Erythroblast (primary cell): ENCODE results near the gene PDCD6IP.

Experiments used
- DNase-seq, 2 experiments: peaks; one replicate each; lab custom pipeline; 2025; lab: John Stamatoyannopoulos, UW
- GATA1 ChIP-seq: IDR thresholded peaks from 2 replicates; pipeline ENCODE4 v1.6.1; 2011; ENCODE audit warnings: low read depth, mild to moderate bottlenecking, control low read depth, low read length, moderate library complexity
- POLR2A ChIP-seq: IDR thresholded peaks from 2 replicates; pipeline ENCODE4 v1.6.1; 2011; ENCODE audit warnings: mild to moderate bottlenecking, low read length

The PDCD6IP gene

DNA sequence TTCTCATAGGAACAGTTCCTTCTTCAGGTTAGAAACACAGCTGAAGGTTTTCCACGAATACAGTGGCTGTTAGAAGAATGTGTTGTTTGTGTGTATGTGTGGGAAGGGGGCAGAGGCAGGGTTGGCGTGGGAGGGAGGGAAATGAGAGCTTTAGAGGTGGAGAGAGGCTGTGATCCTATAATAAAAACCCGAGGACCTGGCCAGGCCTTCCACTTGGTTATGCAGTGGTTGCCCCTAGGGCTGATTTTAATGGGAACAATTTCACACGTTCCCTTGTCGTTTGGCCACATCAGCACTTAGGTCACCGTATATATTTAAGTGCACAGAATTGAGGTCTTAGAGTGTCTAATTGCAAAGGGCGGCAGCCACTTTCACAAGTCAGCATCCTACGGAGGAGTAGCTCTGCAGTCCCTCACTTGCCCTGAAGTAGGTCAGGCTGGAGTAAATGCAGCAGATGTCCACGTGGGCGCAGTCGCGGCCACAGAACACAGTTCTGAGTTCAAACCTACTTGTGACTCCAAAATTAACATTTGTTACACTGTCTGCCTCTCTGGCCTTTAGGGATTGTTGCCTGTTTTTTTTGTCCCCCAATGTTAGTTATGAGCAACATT is 85.6 kb downstream of the PDCD6IP start:
- no peak for TF ChIP-seq POLR2A
- TF ChIP-seq GATA1: no peak
- peak; percentile 3 to 6 for DNase-seq

GRCh38 chr3:33884701-33885100 is 86.3 kb downstream of the PDCD6IP start:
- TF ChIP-seq POLR2A: no peak
- no peak for TF ChIP-seq GATA1
- DNase-seq: no peak

- TF ChIP-seq GATA1: no peak
- TF ChIP-seq POLR2A: no peak
Observed at GRCh38 chr3:33885496-33885895, 87.1 kb downstream of the PDCD6IP start.

DNA sequence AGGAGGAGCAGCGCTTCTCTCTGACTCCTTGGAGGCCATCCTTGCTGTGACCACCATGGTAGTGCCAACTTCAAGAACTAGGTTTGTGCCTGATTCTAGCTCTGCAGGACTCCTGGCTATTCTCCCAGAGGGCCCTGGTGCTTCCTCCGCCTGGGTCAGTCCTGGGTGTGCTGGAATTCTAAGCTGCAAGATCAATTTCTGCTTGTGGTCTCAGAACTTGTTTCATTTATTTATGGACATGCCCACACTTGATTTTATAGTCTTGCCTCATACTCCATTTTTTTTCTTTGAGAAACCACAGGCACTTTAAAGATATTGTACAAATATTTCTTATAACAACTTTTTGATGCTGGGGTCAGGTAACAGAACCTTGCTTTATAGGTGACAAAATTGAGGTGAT is 87.6 kb downstream of the PDCD6IP start:
- no peak for TF ChIP-seq POLR2A
- TF ChIP-seq GATA1: no peak
- DNase-seq: no peak

More at GRCh38 chr3:33885496-33885895, 87.1 kb downstream of the PDCD6IP start:
- no peak for DNase-seq

DNA sequence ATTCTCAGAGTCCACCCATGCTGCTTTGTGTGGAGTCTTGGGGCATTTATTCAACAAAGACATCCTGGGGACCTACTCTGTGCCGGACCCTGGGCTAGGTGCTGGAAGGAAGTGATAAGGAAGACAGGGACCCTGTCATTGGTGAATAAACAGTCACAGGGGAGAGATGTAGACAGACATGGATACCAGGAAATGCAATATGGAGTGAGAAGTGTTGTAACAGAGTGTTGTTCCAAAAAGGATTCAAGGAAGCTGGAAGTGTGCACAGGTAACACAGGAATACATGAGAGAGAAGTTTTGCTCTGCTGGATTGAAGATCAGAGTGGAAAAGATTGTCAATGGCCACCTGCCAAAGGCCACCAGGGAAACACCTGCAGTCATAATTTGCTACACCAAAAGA is 89.0 kb downstream of the PDCD6IP start:
- TF ChIP-seq GATA1 (no peak), POLR2A (no peak)

GRCh38 chr3:33889394-33890039 is 91.1 kb downstream of the PDCD6IP start:
- TF ChIP-seq GATA1 (no peak), POLR2A (no peak)
- DNase-seq: no peak

More for the DNA sequence above, 89.0 kb downstream of the PDCD6IP start:
- DNase-seq: no peak

DNA sequence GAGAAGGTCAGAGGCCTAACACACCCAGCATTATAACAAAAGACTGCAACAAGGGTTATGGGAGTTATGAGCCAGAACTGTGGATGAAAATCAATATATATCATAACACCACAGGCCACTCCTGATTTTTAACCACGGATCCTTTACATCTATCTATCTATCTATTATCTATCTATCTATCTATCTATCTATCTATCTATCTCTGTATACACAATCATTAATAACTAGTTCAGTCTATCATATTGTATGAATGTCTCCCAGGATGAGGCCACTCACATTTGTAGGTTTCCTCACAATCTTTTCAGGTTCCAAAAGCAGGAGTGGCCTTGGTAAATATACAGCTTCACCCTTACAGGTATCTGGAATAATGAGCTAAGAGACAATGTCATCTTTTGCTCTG is 94.2 kb downstream of the PDCD6IP start:
- TF ChIP-seq GATA1: no peak
- no peak for TF ChIP-seq POLR2A

GRCh38 chr3:33895658-33896057 is 97.2 kb downstream of the PDCD6IP start:
- no peak for TF ChIP-seq POLR2A
- TF ChIP-seq GATA1: no peak

More for the DNA sequence above, 94.2 kb downstream of the PDCD6IP start:
- DNase-seq: no peak

GRCh38 chr3:33897306-33897705 is 98.9 kb downstream of the PDCD6IP start:
- TF ChIP-seq GATA1: no peak
- TF ChIP-seq POLR2A: no peak
- no peak for DNase-seq

More at GRCh38 chr3:33895658-33896057, 97.2 kb downstream of the PDCD6IP start:
- DNase-seq: no peak

DNA sequence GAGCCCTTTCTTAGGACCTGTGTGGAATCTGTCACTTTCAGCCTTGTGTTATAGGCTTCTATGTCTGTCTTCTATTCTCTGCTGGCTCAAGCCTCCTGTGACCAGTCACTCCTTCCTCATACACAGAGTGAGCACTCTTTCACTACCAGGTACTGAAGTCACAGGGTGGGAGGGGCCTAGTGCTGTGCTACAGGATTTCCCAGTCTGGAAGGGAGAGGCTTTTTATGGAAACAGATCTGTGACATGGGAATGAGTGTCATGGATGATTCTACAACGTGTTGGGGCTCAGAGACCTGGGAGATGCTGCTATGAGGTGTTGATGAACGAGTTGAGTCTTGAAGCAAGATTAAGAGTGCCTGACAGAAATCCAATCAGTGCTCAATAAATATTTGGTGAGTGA is 100.5 kb downstream of the PDCD6IP start:
- DNase-seq: no peak
- TF ChIP-seq GATA1: no peak
- no peak for TF ChIP-seq POLR2A

DNA sequence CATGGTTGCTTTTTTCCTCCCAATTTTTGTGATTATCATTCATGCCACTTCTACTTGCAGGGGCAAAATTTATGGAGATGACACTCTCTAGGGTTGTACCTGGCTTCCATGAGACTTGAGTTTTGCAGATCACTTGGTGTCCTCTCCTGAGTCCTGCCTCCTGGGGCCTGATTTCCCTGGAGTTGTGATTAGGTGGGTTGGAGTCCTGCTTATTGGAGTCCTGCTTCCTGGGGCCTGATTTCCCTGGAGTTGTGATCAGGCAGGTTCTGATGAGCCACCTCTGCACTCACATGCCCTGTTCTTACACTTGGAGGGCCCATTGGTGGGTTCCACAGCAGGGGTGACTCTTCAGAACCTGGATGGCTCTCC is 102.0 kb downstream of the PDCD6IP start:
- DNase-seq: no peak
- TF ChIP-seq POLR2A (no peak), GATA1 (no peak)

- TF ChIP-seq POLR2A (no peak), GATA1 (no peak)
Observed at GRCh38 chr3:33900809-33901505, 102.5 kb downstream of the PDCD6IP start.

DNA sequence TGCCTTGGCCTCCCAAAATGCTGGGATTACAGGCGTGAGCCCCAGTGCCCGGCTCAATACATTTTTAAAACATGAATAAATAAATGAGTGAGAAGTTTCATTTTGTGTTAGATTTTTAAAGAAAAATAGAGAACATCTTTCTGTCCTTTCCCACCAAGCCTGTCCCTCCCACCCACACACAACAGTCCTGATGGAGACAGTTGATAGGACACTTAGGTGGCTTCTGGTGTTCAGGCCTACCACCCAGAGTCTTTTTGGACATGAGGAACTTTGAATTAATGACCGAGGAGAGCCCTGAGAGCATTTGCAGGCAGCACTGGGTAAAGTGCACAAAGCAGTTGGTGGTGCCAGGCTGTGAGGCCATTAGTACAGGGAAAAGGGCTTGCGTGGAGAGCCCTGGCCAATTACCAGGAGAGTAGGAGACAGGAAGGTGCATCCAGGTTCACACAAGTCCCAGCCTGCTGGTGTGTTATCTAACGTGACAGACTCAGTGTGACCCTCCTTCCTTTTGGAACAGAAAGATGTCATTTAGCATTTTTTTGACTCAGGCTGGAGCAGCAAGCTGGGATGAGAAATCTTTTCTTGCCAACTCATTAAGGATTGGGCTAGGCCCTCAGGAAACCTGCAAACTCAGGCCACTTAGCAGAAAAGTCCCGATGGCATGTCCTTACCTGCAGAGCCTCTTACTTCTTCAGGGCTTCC is 103.6 kb downstream of the PDCD6IP start:
- TF ChIP-seq GATA1 (no peak), POLR2A (no peak)
- DNase-seq: peak; percentile 19 to 44

More at GRCh38 chr3:33900809-33901505, 102.5 kb downstream of the PDCD6IP start:
- DNase-seq: peak; percentile 70 to 86
